Stimulated activated CD8-positive, alpha-beta memory T cell treated with anti-CD3 and anti-CD28 coated beads, Interleukin-15, amount 100 ng/mL, for 24 hours (primary cell): ENCODE measurements around the gene NPM1.

Experiments used
- DNase-seq: peaks from one replicate; pipeline ENCODE4 v3.0.0-alpha.2; 2020; ENCODE audit warnings: low read depth

NPM1 gene

GRCh38 chr5:171428168-171428696, 40.6 kb downstream of the NPM1 start:
- DNase-seq = no peak

- no peak for DNase-seq
Measured at GRCh38 chr5:171428809-171429542, 41.3 kb downstream of the NPM1 start.

- no peak for DNase-seq
Measured at GRCh38 chr5:171429543-171429910, 41.9 kb downstream of the NPM1 start.

- DNase-seq = no peak
Measured at GRCh38 chr5:171431251-171431777, 43.7 kb downstream of the NPM1 start.

GRCh38 chr5:171432076-171432475, 44.4 kb downstream of the NPM1 start:
- DNase-seq = no peak

GRCh38 chr5:171432583-171433351, 45.1 kb downstream of the NPM1 start:
- DNase-seq = no peak

GRCh38 chr5:171433352-171433698, 45.7 kb downstream of the NPM1 start:
- DNase-seq = no peak

GRCh38 chr5:171433982-171434676, 46.5 kb downstream of the NPM1 start:
- DNase-seq = no peak

GRCh38 chr5:171434874-171435273, 47.2 kb downstream of the NPM1 start:
- DNase-seq = no peak

- DNase-seq = no peak
Measured at GRCh38 chr5:171435908-171436307, 48.3 kb downstream of the NPM1 start.

- no peak for DNase-seq
Measured at GRCh38 chr5:171436804-171437285, 49.2 kb downstream of the NPM1 start.

GRCh38 chr5:171437286-171437821, 49.7 kb downstream of the NPM1 start:
- no peak for DNase-seq

GRCh38 chr5:171438738-171439137, 51.1 kb downstream of the NPM1 start:
- DNase-seq = no peak

GRCh38 chr5:171441246-171441791, 53.7 kb downstream of the NPM1 start:
- DNase-seq = no peak

- DNase-seq = no peak
Measured at GRCh38 chr5:171442287-171443042, 54.8 kb downstream of the NPM1 start.

- DNase-seq = no peak
Measured at GRCh38 chr5:171444582-171444981, 56.9 kb downstream of the NPM1 start.

GRCh38 chr5:171445644-171446516, 58.2 kb downstream of the NPM1 start:
- DNase-seq = no peak

GRCh38 chr5:171447226-171447625, 59.6 kb downstream of the NPM1 start:
- DNase-seq = no peak

- DNase-seq = no peak
Measured at GRCh38 chr5:171449426-171449825, 61.8 kb downstream of the NPM1 start.
